ENCODE measurements around the gene CACNA2D4.
"Not testable (repeated sequence)": the region's sequence is repeated elsewhere in the genome, so short reads cannot be mapped to it uniquely, and the experiment has no call there.

The CACNA2D4 gene

DNA sequence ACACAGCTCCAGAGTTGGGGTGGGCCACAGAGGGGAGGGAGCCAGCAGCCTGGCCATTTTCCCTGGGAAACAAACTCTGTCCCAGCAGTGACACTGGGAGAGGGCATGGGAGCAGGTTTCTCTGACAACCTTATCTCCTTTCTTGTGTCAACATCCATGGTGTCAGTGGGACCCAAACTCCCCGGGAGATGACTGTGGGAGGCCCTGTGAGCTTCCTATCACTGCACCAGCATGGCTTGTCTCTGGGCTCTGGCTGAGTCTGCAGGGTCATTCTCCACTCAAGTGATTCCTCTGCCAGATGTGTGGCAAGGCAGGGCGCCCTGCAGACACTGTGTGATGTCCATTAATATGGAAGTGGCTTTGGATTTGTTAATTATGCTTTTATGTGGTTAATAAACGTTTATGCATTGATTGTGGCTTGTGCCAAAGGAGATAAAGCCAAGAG lies 88.0 kb downstream of the CACNA2D4 start:
- DNase-seq = no peak

DNA sequence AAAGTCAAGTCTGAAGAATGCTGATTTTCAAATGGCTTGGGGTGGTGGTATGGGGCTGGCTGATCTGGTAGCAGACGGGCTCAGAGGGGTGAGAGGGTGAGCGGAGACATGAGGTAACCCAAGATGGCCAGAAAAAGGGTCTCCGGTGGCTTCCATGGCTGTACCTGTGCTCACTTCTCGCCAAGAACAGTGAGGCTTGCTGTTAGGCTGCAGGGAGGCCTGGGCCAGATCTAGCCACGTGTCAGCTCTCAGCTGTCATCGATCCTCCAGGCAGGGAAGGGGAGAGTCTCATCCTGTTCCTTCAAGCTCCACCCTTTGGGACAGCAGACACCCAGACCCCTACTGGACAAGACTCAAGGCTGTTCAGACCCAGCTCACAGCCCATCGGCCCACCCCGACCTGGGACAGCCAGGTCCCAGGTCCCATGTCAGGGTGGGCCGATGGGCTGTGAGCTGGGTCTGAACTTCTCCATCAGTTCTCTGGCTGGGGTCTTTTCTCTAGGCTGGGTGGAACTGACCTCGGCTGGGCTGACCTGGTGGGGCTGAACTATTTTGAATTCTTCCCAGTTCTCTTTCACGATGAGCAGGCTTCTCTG lies 89.0 kb downstream of the CACNA2D4 start:
- no peak for DNase-seq

DNA sequence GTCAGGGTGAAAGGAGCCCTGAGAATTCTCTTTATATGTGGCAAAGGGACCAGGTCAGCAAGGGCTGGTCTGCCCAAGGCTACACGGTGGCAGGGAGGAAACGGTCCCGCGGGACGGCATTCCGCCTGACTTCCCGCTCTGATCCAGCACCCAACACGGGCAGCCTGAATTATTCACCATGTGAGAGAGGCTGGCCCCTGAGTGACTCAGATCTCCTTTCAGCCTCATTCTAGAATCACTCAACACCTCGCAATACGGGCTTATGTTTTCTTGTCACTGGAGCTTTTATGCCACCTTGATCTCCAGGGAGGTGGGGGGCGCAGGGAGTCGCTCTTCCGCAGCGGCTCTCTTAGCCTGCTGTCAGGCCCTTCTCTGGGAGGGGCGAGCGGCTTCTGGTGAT lies 89.6 kb downstream of the CACNA2D4 start:
- no peak for DNase-seq

DNA sequence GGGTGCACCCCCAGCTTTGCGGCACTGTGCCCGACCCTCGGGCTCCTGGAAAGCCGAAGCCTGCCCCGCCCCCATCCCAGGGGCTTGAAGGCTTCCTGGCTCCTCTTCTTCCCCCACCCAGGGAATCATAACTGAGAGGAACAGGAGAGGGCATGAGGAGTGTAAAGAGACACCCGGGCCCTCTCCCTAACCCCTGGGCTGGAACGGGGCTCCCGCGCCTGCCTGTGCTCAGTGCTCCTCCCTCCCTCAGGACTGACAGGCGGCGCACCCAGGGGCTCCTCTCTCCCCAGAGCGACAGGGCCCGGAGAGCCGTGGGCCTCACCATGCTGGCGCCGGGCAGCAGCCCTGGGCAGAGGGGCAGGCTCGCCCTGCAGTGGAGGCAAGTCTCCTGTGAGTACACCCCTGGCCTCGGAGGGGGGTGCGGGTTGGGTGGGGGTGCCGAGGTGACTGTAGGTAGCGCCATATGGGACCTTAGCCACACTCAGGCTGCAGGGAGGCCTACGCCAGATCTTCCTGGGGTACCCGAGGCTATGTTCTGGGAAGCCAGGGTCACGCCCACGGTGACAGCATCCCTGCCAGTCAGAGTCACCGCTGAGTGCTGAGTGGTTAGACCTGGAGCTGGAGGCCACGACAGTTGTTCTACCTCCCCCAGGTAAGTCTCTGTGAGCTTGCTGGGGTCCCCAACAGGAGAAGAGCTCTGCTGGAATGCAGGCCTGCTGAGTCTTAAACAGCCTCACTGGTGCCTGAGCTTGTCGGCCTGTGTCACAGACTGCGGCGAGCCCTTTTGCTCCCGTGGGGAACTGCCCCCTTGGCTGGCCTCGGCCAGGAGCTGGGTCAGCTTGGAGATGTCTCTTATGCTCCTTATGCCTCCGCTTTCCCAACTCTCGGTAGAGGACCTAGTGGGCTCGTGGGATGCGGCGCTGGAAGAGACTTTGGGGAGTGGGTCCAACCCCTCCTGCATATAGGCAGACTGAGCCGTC lies 90.3 kb downstream of the CACNA2D4 start:
- DNase-seq = no peak

DNA sequence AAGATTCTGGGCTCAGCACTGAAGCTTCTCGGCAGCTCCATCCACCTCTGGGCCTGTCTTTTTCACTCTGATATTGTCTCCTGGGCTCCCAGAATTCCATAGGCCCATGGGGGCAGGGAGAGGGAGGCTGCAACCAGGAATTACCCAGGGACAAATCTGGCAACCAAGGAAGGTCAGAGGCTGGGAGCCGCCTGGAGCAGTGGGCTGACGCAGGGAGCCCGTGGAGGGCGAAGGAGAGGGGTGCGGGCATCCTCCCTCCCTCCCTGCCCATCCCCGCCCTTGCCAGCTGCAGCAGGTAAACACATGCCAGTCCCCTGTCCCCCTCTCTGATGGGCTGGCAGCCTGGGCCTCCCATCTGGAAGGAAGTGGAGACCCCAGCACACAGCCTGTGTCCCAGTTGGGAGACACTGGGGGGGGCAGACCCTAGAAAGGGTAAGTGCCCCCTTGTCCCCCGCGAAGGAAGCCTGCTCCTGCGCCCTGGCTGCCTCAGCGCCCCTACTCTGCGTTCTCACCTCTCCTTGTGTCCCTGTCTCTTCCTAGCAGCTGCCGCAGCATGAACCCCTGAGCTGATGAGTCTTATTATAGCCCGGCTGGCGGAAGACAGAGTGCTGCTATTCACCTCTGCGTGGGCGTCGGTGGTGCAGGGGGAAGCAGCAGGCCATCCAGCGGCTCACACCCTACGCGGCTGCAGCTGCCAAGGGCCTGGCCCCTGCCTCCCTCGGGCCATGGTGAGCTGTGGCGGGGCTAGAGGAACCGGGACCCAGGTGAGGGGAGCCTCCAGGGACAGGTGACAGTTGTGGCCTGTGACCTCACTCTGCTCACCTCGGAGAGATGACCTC lies 91.4 kb downstream of the CACNA2D4 start:
- no peak for DNase-seq

DNA sequence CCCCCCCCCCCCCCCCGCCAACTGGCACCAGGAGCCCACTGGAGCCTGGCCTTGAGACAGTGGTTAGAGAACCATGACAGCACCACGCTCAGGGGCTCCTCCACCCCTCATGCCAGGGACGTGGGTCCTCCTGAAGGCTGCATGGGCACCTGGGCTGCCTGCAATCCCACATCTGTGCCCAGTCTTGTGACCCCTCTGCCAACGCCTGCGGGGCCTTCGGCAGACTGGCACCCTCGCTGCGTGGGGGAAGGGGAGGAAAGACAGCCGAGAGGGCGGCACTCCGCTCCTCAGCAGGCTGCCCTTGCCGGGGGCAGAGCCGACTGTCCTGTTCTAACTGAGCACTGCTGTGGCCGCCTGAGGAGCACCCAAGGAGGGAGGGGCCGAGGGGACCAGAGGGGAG lies 92.1 kb downstream of the CACNA2D4 start:
- no peak for DNase-seq

DNA sequence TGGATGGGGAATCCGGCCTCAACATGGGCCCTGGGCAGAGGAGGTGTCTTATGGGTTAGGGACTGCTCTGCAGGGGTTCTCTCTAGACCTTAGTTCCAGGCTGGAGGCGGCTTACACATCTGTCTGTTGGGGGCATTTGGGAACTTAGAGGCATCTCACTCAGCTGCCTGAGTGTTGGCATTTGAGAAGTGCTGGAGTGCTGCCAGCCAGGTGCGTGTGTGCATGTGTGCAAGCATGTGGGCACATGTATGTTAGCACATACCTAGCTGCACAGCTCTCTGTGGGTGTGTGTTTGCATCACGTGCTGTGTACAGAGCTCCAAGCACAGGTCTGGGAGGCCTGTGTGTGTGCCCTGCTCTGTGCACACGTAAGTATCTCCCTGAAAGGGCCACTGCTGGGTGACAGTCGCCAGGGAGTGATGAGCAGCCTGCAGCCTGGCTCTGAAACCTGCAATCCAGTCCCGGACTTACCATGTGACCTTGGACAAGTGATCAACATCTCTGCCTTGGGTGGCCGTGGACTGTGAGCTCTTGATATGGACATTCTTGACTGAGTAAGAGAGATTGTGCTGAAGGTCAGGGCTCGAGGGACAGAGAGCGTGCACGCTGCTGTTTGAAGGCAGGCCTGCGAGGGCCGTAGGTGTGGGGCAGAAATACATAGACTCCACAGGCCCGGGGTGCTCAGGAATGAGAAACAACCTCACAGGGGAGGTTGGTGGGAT lies 92.9 kb downstream of the CACNA2D4 start:
- no peak for DNase-seq

DNA sequence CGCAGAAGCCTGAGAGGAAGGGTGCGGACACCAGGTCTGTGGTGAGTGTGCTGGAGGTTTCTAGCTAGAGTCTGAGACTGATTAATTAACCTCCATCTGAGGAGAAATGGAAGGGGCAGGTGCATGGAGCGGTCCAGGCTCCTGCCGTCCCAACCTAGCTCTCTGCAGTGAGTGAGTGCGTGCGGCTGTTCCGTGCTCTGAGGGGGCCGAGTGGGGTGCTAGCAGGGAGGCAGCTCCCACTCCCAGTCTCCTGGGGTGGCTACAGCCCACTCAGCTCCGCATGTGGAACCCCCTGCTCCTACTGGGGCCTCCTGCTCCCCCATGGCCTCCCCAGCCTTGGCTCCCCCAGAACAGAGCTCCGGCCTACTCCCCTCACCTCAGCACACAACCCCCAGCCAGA lies 95.2 kb downstream of the CACNA2D4 start:
- DNase-seq = no peak

DNA sequence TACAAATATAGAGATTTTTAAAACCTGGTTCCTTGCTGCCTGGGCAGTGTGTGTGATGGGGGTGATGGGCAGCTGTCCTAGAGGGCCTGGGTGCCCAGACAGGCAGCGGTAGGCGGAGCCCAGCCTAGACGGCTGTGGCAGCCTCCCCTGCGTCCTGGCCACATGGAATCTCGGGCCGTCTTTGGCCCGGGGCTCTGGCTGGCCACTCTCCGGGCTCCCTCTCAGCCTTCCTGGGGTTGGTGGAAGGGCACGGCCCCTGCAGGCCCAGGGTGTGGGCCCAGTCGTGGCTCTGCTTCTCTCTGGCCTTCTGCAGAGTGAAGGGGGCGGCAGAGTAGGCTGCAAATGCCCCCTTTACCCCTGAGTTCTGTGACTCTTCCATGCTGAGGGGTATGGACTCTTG lies 95.8 kb downstream of the CACNA2D4 start:
- DNase-seq = no peak

DNA sequence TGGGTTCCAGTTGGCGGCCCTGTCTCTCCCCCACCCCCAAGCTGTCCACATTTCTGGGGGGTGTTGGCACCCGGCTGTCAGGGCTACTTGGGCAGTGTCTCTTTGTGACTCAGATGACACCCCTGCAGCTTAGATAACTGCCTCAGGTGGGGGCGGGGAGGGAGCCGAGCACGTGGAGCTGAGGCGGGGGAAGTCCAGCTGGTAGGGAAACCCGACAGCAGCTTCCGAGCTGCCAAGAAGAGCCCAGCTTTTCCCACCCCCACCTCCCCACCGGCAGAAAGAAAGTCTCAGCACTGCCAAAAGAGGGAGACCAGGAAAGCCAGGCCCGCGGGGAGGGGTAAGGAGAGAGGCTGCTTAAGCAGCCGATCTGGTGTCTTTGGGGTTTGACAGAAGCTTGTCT lies 96.6 kb downstream of the CACNA2D4 start:
- DNase-seq = no peak

DNA sequence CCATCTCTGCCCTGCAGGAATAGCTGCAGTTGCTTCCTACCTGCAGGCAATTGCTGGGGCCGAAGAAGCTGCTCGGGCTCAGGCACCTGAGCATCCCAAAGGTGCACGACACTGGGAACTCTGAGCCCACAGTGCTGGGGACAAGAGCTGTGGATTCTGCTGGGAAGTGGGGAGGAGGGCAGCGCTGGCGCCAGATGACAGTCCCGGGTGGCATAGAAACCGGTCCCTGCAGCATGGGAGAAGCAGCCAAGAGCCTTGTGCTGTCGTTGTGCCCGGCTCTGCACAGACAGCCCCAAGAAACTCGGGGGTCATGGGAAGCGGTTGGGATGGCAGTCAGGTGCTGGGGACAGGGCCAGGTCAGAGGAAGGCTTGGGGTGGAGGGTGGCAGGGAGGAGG lies 97.6 kb downstream of the CACNA2D4 start:
- no peak for DNase-seq

DNA sequence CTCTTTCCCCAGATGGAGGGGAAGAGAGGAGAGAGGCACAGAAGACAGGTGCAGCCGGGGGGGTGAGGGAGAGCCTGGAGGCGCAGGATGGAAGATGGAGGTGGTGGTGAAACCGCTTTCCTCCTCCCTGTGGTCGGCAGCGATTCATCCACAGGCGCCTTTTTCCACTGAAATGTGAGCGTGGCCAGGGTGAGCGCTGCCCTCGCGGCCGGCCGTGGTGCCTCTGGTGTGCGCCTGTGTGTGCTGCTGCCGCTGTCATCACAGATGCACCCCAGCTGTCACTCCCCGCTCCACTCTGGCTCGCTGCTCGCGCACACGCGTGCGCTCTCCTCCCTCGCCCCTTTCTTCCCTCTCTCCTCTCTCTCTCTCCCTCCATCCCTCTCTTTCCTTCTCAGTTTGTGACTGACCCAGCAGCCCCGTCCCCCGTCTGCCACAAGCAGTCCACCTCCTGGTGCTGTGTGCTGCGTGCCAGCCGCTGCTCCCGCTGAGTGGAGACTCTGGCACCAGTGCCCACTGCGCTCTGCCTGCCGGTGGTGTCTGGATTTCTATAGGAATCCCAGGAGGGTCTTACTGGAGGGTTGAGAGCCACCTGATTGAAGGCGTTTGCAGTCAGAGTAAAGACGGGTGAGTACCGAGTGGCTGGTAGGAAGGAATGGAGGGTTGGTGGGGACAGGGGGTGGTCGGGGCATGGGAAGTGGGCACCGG lies 98.1 kb downstream of the CACNA2D4 start, which contains the start of gene LRTM2:
Gene LRTM2, plus strand, starts transcription at position 375 of the 705 bp plus-strand sequence. CDS start 7,584 bp downstream, outside the sequence.
- DNase-seq = no peak

DNA sequence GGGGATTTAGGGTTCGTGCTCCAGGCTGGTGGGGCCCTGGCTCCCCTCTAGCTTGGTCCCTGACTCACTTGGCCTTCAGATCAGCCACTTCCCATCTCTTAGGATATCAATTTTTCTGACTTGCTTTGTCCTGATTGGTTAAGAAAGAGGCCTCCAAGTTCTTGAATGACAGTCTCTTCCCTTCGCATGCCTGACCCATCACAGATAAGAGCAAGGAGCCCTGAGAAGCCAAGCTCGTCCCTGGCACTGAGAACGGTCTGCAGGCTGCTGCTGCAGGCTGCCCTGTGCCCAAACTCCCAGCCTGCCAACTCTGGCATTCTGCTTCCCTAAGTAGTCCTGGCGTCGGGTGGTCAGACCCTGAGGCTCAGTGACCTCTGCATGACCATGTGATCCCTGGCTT lies 98.9 kb downstream of the CACNA2D4 start:
- no peak for DNase-seq

DNA sequence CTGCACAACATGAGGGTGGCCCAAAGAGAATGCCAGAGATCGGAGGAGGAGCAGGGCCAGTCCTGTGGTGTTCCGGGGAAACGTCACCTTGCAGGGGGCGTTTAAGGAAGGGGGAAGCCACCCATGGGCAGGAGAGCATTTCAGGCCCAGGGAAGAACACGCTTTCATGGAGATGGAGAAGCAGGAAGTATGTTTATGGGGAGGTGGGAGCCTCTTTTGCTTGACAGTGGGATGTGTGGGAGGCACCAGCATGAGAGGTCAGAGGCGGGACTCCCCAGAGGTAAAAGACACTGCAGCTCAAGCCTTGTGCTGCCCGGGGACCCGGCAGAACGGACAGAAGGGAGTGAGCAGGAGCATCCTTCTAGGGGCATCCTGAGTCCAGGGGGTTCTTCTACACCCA lies 99.4 kb downstream of the CACNA2D4 start:
- no peak for DNase-seq

DNA sequence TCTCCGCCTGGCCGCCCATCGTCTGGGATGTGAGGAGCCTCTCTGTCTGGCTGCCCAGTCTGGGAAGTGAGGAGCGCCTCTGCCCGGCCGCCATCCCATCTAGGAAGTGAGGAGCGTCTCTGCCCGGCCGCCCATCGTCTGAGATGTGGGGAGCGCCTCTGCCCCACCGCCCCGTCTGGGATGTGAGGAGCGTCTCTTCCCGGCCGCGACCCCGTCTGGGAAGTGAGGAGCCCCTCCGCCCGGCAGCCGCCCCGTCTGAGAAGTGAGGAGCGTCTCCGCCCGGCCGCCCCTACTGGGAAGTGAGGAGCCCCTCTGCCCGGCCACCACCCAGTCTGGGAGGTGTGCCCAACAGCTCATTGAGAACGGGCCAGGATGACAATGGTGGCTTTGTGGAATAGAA lies 100.5 kb downstream of the CACNA2D4 start:
- not testable (repeated sequence) for DNase-seq

DNA sequence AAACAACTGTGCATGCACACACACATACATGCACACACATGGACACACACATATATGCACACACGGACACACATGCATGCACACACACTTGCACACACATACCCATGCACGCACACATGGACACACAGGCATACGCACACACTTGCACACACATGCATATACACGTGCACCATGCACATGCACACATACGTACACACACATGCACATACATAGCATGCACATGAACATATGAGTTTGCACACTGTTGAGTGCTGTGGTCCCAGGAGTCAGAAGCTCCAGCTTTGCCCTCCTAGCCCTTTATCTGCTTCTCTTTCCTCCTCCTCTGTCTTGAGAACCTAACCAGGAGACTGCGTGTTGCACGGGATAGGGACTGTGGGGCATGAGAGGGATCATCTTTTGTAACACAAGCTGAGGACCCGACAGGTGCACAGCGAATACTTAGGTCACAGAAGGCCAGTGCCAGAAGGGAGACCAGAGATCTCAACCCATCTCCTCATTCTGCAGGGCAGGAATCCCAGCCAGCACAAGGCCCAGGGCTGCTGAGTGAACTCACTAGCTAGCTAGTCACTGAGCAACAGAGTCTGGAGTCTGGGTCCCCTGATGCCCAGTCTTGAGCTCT lies 101.6 kb downstream of the CACNA2D4 start:
- no peak for DNase-seq

DNA sequence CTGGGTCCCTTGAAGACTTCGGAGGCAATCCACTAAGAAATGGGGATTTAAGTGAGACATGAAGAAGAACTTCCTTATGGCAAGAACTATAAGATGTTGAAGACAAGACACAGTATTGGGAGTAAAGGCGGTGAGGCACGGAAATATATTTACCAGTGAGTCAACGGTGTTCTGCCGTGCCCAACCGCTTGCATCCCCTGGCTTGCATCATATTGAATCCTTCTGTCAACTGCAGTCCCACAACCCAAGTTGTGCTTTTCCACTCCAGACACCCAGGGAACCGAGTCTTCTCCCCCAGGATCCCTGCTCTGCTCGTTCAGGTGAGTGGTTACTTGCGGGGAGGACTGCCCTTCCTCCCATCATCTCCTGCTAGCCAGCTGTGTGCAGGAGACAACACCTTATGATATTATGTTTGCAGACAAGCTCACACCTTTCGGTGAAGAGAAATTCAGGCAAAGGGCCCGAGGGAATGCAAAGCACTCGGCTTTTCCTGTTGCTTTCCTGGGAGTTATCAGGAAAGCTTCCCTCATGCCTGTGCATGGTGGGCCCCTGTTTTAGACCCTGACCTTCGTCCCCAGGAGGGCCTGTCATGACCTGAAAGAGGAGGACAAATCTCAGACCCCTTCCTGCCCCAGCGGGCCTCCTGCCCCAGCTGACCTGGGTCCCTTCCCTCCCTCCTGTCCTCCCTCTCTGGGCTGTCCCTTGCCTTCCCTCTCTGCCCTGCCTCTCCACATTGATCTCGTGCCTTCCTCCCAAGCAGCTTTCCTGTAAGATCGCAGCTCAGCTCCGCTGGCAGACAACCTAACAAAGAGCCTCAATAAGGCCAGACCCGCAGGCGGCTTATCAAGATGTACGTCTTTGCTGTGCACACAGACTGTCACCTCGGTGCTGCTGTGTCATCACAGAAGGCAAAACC lies 102.4 kb downstream of the CACNA2D4 start:
- DNase-seq = no peak

DNA sequence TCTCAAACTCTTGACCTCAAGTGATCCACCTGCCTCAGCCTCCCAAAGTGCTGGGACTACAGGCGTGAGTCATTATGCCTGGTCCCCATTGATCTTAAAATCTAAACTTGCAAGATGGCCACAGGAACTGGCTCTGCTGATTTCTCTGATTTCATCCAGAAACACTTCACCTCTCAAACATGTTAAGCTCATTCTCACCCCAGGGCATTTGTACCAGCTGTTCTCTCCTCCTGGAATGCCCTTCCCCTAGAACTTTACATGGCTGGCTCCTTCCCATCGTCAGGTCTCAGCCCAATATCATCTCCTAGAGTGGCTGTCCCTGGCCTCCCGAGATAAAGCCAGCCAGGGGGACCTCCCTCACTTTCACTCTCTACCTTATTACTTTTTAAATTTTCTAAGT lies 103.3 kb downstream of the CACNA2D4 start:
- DNase-seq = no peak

DNA sequence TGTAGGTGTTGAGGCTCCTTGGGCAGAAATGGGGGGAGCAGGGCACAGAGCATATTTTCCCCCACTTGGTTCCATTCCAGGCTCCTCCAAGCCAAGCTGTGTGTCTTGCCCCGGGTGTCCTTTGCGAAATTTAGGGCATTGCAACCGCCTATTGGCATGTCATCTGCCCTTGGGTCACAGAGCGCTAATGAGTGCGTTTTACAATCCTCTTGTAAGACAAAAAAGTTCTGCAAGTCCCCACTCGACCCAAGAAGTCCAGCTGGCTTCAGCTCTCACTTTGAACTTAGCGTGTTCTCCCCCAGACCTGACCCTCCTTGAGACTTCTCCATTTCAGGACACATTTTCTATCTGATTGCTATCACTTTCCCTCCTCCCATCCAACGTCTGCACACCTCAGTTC lies 104.2 kb downstream of the CACNA2D4 start:
- DNase-seq = no peak

DNA sequence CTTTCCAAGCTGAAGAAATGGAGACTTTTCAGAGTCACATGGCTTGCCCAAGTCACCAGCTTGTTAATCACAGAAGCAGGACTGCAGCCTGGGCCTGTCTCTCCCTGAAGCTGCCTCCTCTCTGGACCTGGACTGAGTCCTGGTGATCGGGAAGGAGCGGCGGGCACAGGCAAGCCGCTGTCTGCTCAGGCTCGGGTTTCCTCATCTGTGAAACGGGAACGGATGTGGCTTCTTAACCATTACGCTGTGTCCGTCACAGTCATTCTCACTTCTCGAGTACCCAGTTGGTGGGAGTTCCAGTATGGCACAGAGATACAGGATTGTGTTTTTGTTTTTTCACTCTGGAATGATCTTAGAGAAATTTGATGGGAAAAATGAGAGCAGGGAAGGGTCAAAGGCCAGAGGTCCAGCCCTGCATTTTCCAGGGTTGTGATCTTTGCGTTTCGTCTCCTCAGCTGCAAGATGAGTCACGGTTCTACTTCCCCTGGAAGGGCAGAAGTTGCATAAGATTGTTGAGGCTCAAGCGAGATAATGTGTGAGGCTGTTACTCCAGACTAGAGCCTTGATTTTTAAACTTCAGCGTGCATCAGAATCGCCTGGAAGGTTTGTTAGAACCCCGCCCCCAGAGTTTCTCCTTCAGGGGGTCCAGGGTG lies 105.7 kb downstream of the CACNA2D4 start:
- DNase-seq = no peak
